Stimulated activated CD4-positive, alpha-beta T cell treated with anti-CD3 and anti-CD28 coated beads, Interleukin-2, amount 100 ng/mL, for 48 hours (primary cell): ENCODE results near the gene RBM45.
"Not testable (repeated sequence)": the region's sequence is repeated elsewhere in the genome, so short reads cannot be mapped to it uniquely, and the experiment has no call there.

Experiments
- DNase-seq, 2 donors: peaks; one replicate each; pipeline ENCODE4 v3.0.0-alpha.2; 2020

RBM45 gene

GRCh38 chr2:178112202-178113152 lies at the start of gene RBM45:
Gene RBM45, plus strand, starts transcription at chr2:178112437. Its CDS starts 110 bp downstream, at chr2:178112547.
- DNase-seq: peak; percentile 86 to 88

GRCh38 chr2:178066324-178066723 lies 45.9 kb upstream of the RBM45 start:
- DNase-seq: no peak

- no peak for DNase-seq
Measured at GRCh38 chr2:178066890-178067669, 45.2 kb upstream of the RBM45 start.

- no peak for DNase-seq
Measured at GRCh38 chr2:178068823-178069454, 43.3 kb upstream of the RBM45 start.

GRCh38 chr2:178069551-178069950 lies 42.7 kb upstream of the RBM45 start:
- DNase-seq: no peak

GRCh38 chr2:178070824-178071223 lies 41.4 kb upstream of the RBM45 start:
- no peak for DNase-seq

GRCh38 chr2:178072000-178072382 lies 40.2 kb upstream of the RBM45 start:
- no peak for DNase-seq

GRCh38 chr2:178072383-178073301 lies 39.6 kb upstream of the RBM45 start, which contains the start of gene PDE11A:
Gene PDE11A, minus strand, starts transcription at chr2:178072777. Its CDS starts 340 bp downstream, at chr2:178072437.
- DNase-seq: peak; percentile 37 to 38

- no peak for DNase-seq
Measured at GRCh38 chr2:178074123-178075005, 37.9 kb upstream of the RBM45 start.

- DNase-seq: no peak
Measured at GRCh38 chr2:178075006-178075326, 37.3 kb upstream of the RBM45 start.

- no peak for DNase-seq
Measured at GRCh38 chr2:178076130-178076529, 36.1 kb upstream of the RBM45 start.

- not testable (repeated sequence) for DNase-seq
Measured at GRCh38 chr2:178079279-178079678, 33.0 kb upstream of the RBM45 start.

- no peak for DNase-seq
Measured at GRCh38 chr2:178082408-178083045, 29.7 kb upstream of the RBM45 start.

GRCh38 chr2:178084273-178084672 lies 28.0 kb upstream of the RBM45 start:
- DNase-seq: no peak

GRCh38 chr2:178088774-178089270 lies 23.4 kb upstream of the RBM45 start:
- DNase-seq: no peak

- DNase-seq: no peak
Measured at GRCh38 chr2:178093471-178093870, 18.8 kb upstream of the RBM45 start.

GRCh38 chr2:178101321-178102079 lies 10.7 kb upstream of the RBM45 start:
- no peak for DNase-seq

GRCh38 chr2:178105566-178105965 lies 6.7 kb upstream of the RBM45 start:
- DNase-seq: no peak

GRCh38 chr2:178106053-178106452 lies 6.2 kb upstream of the RBM45 start:
- DNase-seq: no peak

- no peak for DNase-seq
Measured at GRCh38 chr2:178108176-178108575, 4.1 kb upstream of the RBM45 start.
